GM23338 (cell line): ENCODE measurements around the gene GPI. TPM values are rescaled to one million over a fixed set of nuclear protein-coding genes. Genes with fewer than 3 reads are reported as not detected.

Source experiments
- ATAC-seq: fragments of 200-7000 bp; cut with Tn5 transposase; 3 replicates; pipeline ENCODE4 v1.9.1; 2020
- DNase-seq: peaks from one replicate; pipeline ENCODE4 v3.0.0-alpha.2; 2015; ENCODE audit warnings: low spot score
- H2AFZ ChIP-seq: fragments of 200-600 bp; sonication (generic); 2 replicates; pipeline ENCODE4 v1.8.0; 2016; ENCODE audit warnings: antibody characterized with exemption, mild to moderate bottlenecking, moderate library complexity
- H3F3A ChIP-seq: fragments of 200-600 bp; sonication (generic); replicated peaks from 2 replicates; pipeline ENCODE4 v1.8.0; 2017; ENCODE audit warnings: antibody characterized with exemption, mixed run types, low read depth
- H3K27ac ChIP-seq: fragments of 200-600 bp; sonication (generic); 2 replicates; pipeline ENCODE4 v1.6.1; 2016; ENCODE audit warnings: low read depth
- H3K27me3 ChIP-seq: fragments of 200-600 bp; sonication (generic); 2 replicates; pipeline ENCODE4 v1.8.0; 2016; ENCODE audit warnings: mild to moderate bottlenecking, mixed run types, moderate library complexity; ENCODE audit not compliant: insufficient read depth
- H3K36me3 ChIP-seq: fragments of 200-600 bp; sonication (generic); 2 replicates; pipeline ENCODE4 v1.8.0; 2016; ENCODE audit warnings: mild to moderate bottlenecking; ENCODE audit not compliant: insufficient read depth
- H3K4me1 ChIP-seq: fragments of 200-600 bp; sonication (generic); 2 replicates; pipeline ENCODE4 v1.8.0; 2016; ENCODE audit warnings: mild to moderate bottlenecking, moderate library complexity; ENCODE audit not compliant: insufficient read depth
- H3K4me2 ChIP-seq: fragments of 200-600 bp; sonication (generic); 2 replicates; pipeline ENCODE4 v1.7.1; 2017; ENCODE audit warnings: mixed run types
- H3K4me3 ChIP-seq: fragments of 200-600 bp; sonication (generic); 2 replicates; pipeline ENCODE4 v1.6.1; 2016; ENCODE audit warnings: mixed run types
- H3K79me2 ChIP-seq: fragments of 200-600 bp; sonication (generic); replicated peaks from 2 replicates; pipeline ENCODE4 v1.8.0; 2017; ENCODE audit warnings: mild to moderate bottlenecking; ENCODE audit not compliant: insufficient read depth
- H3K9me2 ChIP-seq: fragments of 200-600 bp; sonication (generic); 2 replicates; pipeline ENCODE4 v1.8.0; 2017; ENCODE audit not compliant: insufficient read depth
- H4K20me1 ChIP-seq: fragments of 200-600 bp; sonication (generic); replicated peaks from 2 replicates; pipeline ENCODE4 v1.8.0; 2017; ENCODE audit warnings: mild to moderate bottlenecking; ENCODE audit not compliant: insufficient read depth
- H3K27ac Mint-ChIP-seq: 2 replicates; pipeline ENCODE4 v1.8.0; 2020; ENCODE audit warnings: inconsistent platforms, mild to moderate bottlenecking, moderate library complexity, mixed read lengths
- H3K27me3 Mint-ChIP-seq: 3 replicates; pipeline ENCODE4 v1.8.0; 2022; ENCODE audit warnings: low read depth, mild to moderate bottlenecking, moderate library complexity, mixed read lengths, inconsistent platforms; ENCODE audit not compliant: insufficient read depth, poor library complexity
- H3K36me3 Mint-ChIP-seq: 3 replicates; pipeline ENCODE4 v1.8.0; 2021; ENCODE audit warnings: low read depth, mild to moderate bottlenecking, inconsistent platforms, moderate library complexity, mixed read lengths
- H3K4me1 Mint-ChIP-seq: 3 replicates; pipeline ENCODE4 v1.8.0; 2020; ENCODE audit warnings: mild to moderate bottlenecking, inconsistent platforms, mixed read lengths
- H3K4me3 Mint-ChIP-seq: 3 replicates; pipeline ENCODE4 v1.8.0; 2021; ENCODE audit warnings: moderate library complexity, mild to moderate bottlenecking, inconsistent platforms, mixed read lengths
- H3K9me3 Mint-ChIP-seq: 3 replicates; pipeline ENCODE4 v1.8.0; 2020; ENCODE audit warnings: moderate library complexity, mild to moderate bottlenecking, inconsistent platforms, mixed read lengths
- CREB1 ChIP-seq: fragments of 250-450 bp; sonication (Bioruptor Pico); IDR thresholded peaks from 2 replicates; pipeline ENCODE4 v1.5.0; 2020; ENCODE audit warnings: low read depth, mild to moderate bottlenecking, moderate library complexity
- CTCF ChIP-seq, 2 experiments: fragments of 200-600 bp in 1 of 2; sonication (generic) in 1 of 2; conservative IDR thresholded peaks; 2 replicates each; pipeline versions ENCODE4 v1.5.1 to v1.6.1; 2016 to 2017; ENCODE audit warnings: antibody characterized with exemption in 2 of 2, low read depth in 2 of 2, mild to moderate bottlenecking in 2 of 2, moderate library complexity in 1 of 2
- ETS1 ChIP-seq: IDR thresholded peaks from 2 replicates; pipeline ENCODE4 v1.6.1; 2016; ENCODE audit warnings: antibody characterized with exemption
- EZH2 ChIP-seq: fragments of 200-600 bp; sonication (generic); IDR thresholded peaks from one replicate; pipeline ENCODE4 v1.8.0; 2017; ENCODE audit warnings: antibody characterized with exemption, mild to moderate bottlenecking, low read depth; ENCODE audit not compliant: unreplicated experiment
- EZH2phosphoT487 ChIP-seq: fragments of 200-600 bp; sonication (generic); IDR thresholded peaks from one replicate; pipeline ENCODE4 v1.8.1; 2018; ENCODE audit warnings: antibody characterized with exemption; ENCODE audit not compliant: unreplicated experiment
- JUNB ChIP-seq: IDR thresholded peaks from one replicate; pipeline ENCODE4 v1.6.1; 2016; ENCODE audit warnings: antibody characterized with exemption; ENCODE audit not compliant: unreplicated experiment
- POLR2AphosphoS5 ChIP-seq: IDR thresholded peaks from 2 replicates; pipeline ENCODE4 v1.6.1; 2016; ENCODE audit warnings: antibody characterized with exemption, low read depth
- REST ChIP-seq: IDR thresholded peaks from one replicate; pipeline ENCODE4 v1.6.1; 2018; ENCODE audit warnings: antibody characterized with exemption; ENCODE audit not compliant: unreplicated experiment
- STAT1 ChIP-seq: IDR thresholded peaks from one replicate; pipeline ENCODE4 v1.6.1; 2016; ENCODE audit warnings: antibody characterized with exemption; ENCODE audit not compliant: unreplicated experiment
- ZNF114 ChIP-seq: fragments of 250-450 bp; sonication (Bioruptor Pico); IDR thresholded peaks from 2 replicates; pipeline ENCODE4 v1.5.0; 2020; ENCODE audit warnings: mild to moderate bottlenecking, moderate library complexity
- polyA plus RNA-seq: library from polyadenylated mRNA; unstranded; fragments of >200 nt; fragmentation: Nextera tagmentation; extraction: Ambion mirVana; gene quantifications from 2 replicates; pipeline ENCODE4 v1.2.1, GENCODE V29; 2016
- total RNA-seq: library from RNA; depleted of rRNA; stranded (reverse); fragments of >200 nt; shearing (Covaris generic); gene quantifications from 2 replicates; pipeline ENCODE4 v1.2.3, GENCODE V29; 2014
- TF ChIP-seq, protein P1 (sequence below): fragments of 250-450 bp; sonication (Bioruptor Pico); IDR thresholded peaks from 2 replicates; pipeline ENCODE4 v1.5.0; 2020; ENCODE audit warnings: mild to moderate bottlenecking, moderate library complexity

The GPI gene
- total and polyA plus RNA-seq, 2 experiments from 2014 or later = 136 to 327 TPM

GRCh38 chr19:34367624-34367957, 2.6 kb downstream of the GPI start (continued):
- TF ChIP-seq ETS1 = no peak
- TF ChIP-seq REST = no peak

DNA sequence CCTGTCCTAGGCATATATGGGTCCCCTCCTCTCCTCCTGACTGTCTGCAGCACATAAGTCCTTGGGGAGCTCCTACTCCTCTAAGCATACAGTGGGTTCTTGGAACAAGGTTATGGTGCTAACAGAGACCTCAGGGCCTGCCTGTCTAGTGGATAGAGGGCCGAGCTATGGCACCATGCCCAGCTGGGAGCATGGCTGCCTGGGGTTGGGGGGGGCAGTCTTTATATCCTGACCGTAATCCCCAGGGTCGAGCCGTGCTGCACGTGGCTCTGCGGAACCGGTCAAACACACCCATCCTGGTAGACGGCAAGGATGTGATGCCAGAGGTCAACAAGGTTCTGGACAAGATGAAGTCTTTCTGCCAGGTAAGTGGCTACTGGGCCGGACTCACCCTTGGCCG, 3.3 kb downstream of the GPI start:
- Histone ChIP-seq H3F3A (peaks cover 12% of the 10 kb centered on the region), H4K20me1 (peaks cover 28% of the 10 kb centered on the region), H3K9me2 (no peaks in the 10 kb centered on the region), H3K4me3 (no peak overlapping the region), H3K4me1 (peaks cover 8% of the 10 kb centered on the region), H3K27me3 (no peaks in the 10 kb centered on the region), H3K79me2 (peaks cover 39% of the 10 kb centered on the region), H3K36me3 (peaks cover 28% of the 10 kb centered on the region), H3K4me2 (no peak overlapping the region), H2AFZ (no peak overlapping the region), H3K27ac (no peak overlapping the region)
- peaks cover 68% of the 10 kb centered on the region for H3K36me3 Mint-ChIP-seq
- DNase-seq = no peak
- ATAC-seq = no peak
- no peak overlapping the region for H3K4me3 Mint-ChIP-seq
- H3K27me3 Mint-ChIP-seq = peaks cover 19% of the 10 kb centered on the region
- peaks cover 14% of the 10 kb centered on the region for H3K4me1 Mint-ChIP-seq
- H3K27ac Mint-ChIP-seq = no peak overlapping the region
- H3K9me3 Mint-ChIP-seq = no peaks in the 10 kb centered on the region
- TF ChIP-seq STAT1 = no peak
- TF ChIP-seq CTCF (conservative IDR thresholded peaks at IDR 0.05; ENCODE audit: low read depth in 2 of 2) = no peak
- no peak for TF ChIP-seq ZNF114
- TF ChIP-seq, protein P1, sequence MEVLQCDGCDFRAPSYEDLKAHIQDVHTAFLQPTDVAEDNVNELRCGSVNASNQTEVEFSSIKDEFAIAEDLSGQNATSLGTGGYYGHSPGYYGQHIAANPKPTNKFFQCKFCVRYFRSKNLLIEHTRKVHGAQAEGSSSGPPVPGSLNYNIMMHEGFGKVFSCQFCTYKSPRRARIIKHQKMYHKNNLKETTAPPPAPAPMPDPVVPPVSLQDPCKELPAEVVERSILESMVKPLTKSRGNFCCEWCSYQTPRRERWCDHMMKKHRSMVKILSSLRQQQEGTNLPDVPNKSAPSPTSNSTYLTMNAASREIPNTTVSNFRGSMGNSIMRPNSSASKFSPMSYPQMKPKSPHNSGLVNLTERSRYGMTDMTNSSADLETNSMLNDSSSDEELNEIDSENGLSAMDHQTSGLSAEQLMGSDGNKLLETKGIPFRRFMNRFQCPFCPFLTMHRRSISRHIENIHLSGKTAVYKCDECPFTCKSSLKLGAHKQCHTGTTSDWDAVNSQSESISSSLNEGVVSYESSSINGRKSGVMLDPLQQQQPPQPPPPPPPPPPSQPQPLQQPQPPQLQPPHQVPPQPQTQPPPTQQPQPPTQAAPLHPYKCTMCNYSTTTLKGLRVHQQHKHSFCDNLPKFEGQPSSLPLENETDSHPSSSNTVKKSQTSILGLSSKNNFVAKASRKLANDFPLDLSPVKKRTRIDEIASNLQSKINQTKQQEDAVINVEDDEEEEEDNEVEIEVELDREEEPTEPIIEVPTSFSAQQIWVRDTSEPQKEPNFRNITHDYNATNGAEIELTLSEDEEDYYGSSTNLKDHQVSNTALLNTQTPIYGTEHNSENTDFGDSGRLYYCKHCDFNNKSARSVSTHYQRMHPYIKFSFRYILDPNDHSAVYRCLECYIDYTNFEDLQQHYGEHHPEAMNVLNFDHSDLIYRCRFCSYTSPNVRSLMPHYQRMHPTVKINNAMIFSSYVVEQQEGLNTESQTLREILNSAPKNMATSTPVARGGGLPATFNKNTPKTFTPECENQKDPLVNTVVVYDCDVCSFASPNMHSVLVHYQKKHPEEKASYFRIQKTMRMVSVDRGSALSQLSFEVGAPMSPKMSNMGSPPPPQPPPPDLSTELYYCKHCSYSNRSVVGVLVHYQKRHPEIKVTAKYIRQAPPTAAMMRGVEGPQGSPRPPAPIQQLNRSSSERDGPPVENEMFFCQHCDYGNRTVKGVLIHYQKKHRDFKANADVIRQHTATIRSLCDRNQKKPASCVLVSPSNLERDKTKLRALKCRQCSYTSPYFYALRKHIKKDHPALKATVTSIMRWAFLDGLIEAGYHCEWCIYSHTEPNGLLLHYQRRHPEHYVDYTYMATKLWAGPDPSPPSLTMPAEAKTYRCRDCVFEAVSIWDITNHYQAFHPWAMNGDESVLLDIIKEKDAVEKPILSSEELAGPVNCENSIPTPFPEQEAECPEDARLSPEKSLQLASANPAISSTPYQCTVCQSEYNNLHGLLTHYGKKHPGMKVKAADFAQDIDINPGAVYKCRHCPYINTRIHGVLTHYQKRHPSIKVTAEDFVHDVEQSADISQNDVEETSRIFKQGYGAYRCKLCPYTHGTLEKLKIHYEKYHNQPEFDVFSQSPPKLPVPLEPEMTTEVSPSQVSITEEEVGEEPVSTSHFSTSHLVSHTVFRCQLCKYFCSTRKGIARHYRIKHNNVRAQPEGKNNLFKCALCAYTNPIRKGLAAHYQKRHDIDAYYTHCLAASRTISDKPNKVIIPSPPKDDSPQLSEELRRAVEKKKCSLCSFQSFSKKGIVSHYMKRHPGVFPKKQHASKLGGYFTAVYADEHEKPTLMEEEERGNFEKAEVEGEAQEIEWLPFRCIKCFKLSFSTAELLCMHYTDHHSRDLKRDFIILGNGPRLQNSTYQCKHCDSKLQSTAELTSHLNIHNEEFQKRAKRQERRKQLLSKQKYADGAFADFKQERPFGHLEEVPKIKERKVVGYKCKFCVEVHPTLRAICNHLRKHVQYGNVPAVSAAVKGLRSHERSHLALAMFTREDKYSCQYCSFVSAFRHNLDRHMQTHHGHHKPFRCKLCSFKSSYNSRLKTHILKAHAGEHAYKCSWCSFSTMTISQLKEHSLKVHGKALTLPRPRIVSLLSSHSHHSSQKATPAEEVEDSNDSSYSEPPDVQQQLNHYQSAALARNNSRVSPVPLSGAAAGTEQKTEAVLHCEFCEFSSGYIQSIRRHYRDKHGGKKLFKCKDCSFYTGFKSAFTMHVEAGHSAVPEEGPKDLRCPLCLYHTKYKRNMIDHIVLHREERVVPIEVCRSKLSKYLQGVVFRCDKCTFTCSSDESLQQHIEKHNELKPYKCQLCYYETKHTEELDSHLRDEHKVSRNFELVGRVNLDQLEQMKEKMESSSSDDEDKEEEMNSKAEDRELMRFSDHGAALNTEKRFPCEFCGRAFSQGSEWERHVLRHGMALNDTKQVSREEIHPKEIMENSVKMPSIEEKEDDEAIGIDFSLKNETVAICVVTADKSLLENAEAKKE = no peak
- no peak for TF ChIP-seq ETS1
- no peak for TF ChIP-seq POLR2AphosphoS5
- no peak for TF ChIP-seq CREB1 (CRISPR knock-in tag)
- no peak for TF ChIP-seq JUNB
- no peak for TF ChIP-seq EZH2phosphoT487
- no peak for TF ChIP-seq EZH2
